ENCODE results near the gene B3GNT5. TPM values are rescaled to one million over a fixed set of nuclear protein-coding genes. Genes with fewer than 3 reads are reported as not detected.
A peak's percentile ranks its signal among the peaks of the same experiment; 100 is the strongest.
"Not testable (repeated sequence)": the region's sequence is repeated elsewhere in the genome, so short reads cannot be mapped to it uniquely, and the experiment has no call there.

B3GNT5 gene
- total RNA-seq, 2 donors from 2014 or later, result 12.4 to 56.4 TPM

- no peak for ATAC-seq
- peak overlapping the region; percentile 18 to 47 for H3K27ac Mint-ChIP-seq
These were observed 30.3 kb upstream of the B3GNT5 start for GRCh38 chr3:183222631-183223235.

GRCh38 chr3:183224180-183224970 lies 28.7 kb upstream of the B3GNT5 start:
- H3K9me3 Mint-ChIP-seq, result peaks cover 0 to 5% of the 10 kb centered on the region in 2 donors
- H3K36me3 Mint-ChIP-seq, result peaks cover 0 to 6% of the 10 kb centered on the region in 2 donors

More at GRCh38 chr3:183222631-183223235, 30.3 kb upstream of the B3GNT5 start:
- Mint-ChIP-seq H3K9me3 (peaks cover 0 to 5% of the 10 kb centered on the region in 2 donors), H3K36me3 (peaks cover 0 to 6% of the 10 kb centered on the region in 2 donors)
- no peak for DNase-seq (ENCODE audit: low spot score in 2 of 2)

GRCh38 chr3:183226333-183226890 lies 26.6 kb upstream of the B3GNT5 start:
- Mint-ChIP-seq H3K9me3 (peaks cover 0 to 5% of the 10 kb centered on the region in 2 donors), H3K27ac (peak overlapping the region in 1 of 2 donors; percentile 80), H3K36me3 (peaks cover 0 to 6% of the 10 kb centered on the region in 2 donors)
- DNase-seq (ENCODE audit: low spot score in 2 of 2) (no peak), ATAC-seq (no peak)

More at GRCh38 chr3:183224180-183224970, 28.7 kb upstream of the B3GNT5 start:
- peak overlapping the region; percentile 18 to 48 for H3K27ac Mint-ChIP-seq
- DNase-seq (ENCODE audit: low spot score in 2 of 2) (peak; percentile 42 to 68), ATAC-seq (peak; percentile 84 to 87)

- Mint-ChIP-seq H3K36me3 (peaks cover 0 to 6% of the 10 kb centered on the region in 2 donors), H3K27ac (peak overlapping the region in 1 of 2 donors; percentile 80), H3K9me3 (peaks cover 0 to 5% of the 10 kb centered on the region in 2 donors)
- peak in 1 of 2 donors; percentile 61 for DNase-seq (ENCODE audit: low spot score in 2 of 2)
- peak; percentile 68 to 71 for ATAC-seq
These were observed 25.5 kb upstream of the B3GNT5 start for GRCh38 chr3:183227586-183227985.

- DNase-seq (ENCODE audit: low spot score in 2 of 2), result no peak
- Mint-ChIP-seq H3K36me3 (peaks cover 0 to 6% of the 10 kb centered on the region in 2 donors), H3K27ac (no peak overlapping the region), H3K9me3 (peaks cover 0 to 5% of the 10 kb centered on the region in 2 donors)
- ATAC-seq, result no peak
These were observed 23.9 kb upstream of the B3GNT5 start for GRCh38 chr3:183229178-183229577.

GRCh38 chr3:183230251-183230650 lies 22.8 kb upstream of the B3GNT5 start:
- H3K27ac Mint-ChIP-seq; ATAC-seq; DNase-seq (ENCODE audit: low spot score in 2 of 2); H3K36me3 Mint-ChIP-seq; H3K9me3 Mint-ChIP-seq: not testable (repeated sequence)

- DNase-seq (ENCODE audit: low spot score in 2 of 2), result no peak
- ATAC-seq, result no peak
- no peak overlapping the region for H3K27ac Mint-ChIP-seq
- H3K9me3 Mint-ChIP-seq, result peaks cover 0 to 5% of the 10 kb centered on the region in 2 donors
- H3K36me3 Mint-ChIP-seq, result peaks cover 0 to 6% of the 10 kb centered on the region in 2 donors
These were observed 22.2 kb upstream of the B3GNT5 start for GRCh38 chr3:183230826-183231225.

GRCh38 chr3:183233966-183234365 lies 19.1 kb upstream of the B3GNT5 start:
- Mint-ChIP-seq H3K27ac (no peak overlapping the region), H3K9me3 (no peaks in the 10 kb centered on the region), H3K36me3 (no peaks in the 10 kb centered on the region)
- no peak for DNase-seq (ENCODE audit: low spot score in 2 of 2)
- no peak for ATAC-seq

- Mint-ChIP-seq H3K27ac (no peak overlapping the region), H3K36me3 (peaks cover 12 to 38% of the 10 kb centered on the region in 2 donors), H3K9me3 (peaks cover 9 to 30% of the 10 kb centered on the region in 2 donors)
- ATAC-seq (no peak), DNase-seq (ENCODE audit: low spot score in 2 of 2) (no peak)
These were observed 14.0 kb upstream of the B3GNT5 start for GRCh38 chr3:183239046-183239445.

GRCh38 chr3:183242431-183242830 lies 10.6 kb upstream of the B3GNT5 start:
- Mint-ChIP-seq H3K36me3 (peaks cover 12 to 44% of the 10 kb centered on the region in 2 donors), H3K9me3 (peaks cover 9 to 30% of the 10 kb centered on the region in 2 donors), H3K27ac (no peak overlapping the region)
- ATAC-seq (no peak), DNase-seq (ENCODE audit: low spot score in 2 of 2) (no peak)

- DNase-seq (ENCODE audit: low spot score in 2 of 2) (no peak), ATAC-seq (no peak)
- Mint-ChIP-seq H3K36me3 (peaks cover 12 to 44% of the 10 kb centered on the region in 2 donors), H3K9me3 (peaks cover 9 to 30% of the 10 kb centered on the region in 2 donors), H3K27ac (no peak overlapping the region)
These were observed 8.8 kb upstream of the B3GNT5 start for GRCh38 chr3:183244219-183244618.

- H3K36me3 Mint-ChIP-seq, result peaks cover 12 to 38% of the 10 kb centered on the region in 2 donors
- DNase-seq (ENCODE audit: low spot score in 2 of 2) (no peak), ATAC-seq (no peak)
- H3K27ac Mint-ChIP-seq, result no peak overlapping the region
- H3K9me3 Mint-ChIP-seq, result peaks cover 9 to 25% of the 10 kb centered on the region in 2 donors
These were observed 8.0 kb upstream of the B3GNT5 start for GRCh38 chr3:183244981-183245476.

GRCh38 chr3:183247011-183247589 lies 6.0 kb upstream of the B3GNT5 start:
- DNase-seq (ENCODE audit: low spot score in 2 of 2), result no peak
- no peak overlapping the region for H3K27ac Mint-ChIP-seq
- H3K36me3 Mint-ChIP-seq, result peaks cover 4 to 23% of the 10 kb centered on the region in 2 donors
- peaks cover 0 to 11% of the 10 kb centered on the region in 2 donors for H3K9me3 Mint-ChIP-seq
- no peak for ATAC-seq

- Mint-ChIP-seq H3K36me3 (peaks cover 0 to 5% of the 10 kb centered on the region in 2 donors), H3K27ac (no peak overlapping the region), H3K9me3 (no peaks in the 10 kb centered on the region)
- ATAC-seq, result no peak
- no peak for DNase-seq (ENCODE audit: low spot score in 2 of 2)
These were observed 3.9 kb upstream of the B3GNT5 start for GRCh38 chr3:183249006-183249718.

GRCh38 chr3:183252118-183252782 lies 803 bp upstream of the B3GNT5 start:
- Mint-ChIP-seq H3K9me3 (no peaks in the 10 kb centered on the region), H3K27ac (peak overlapping the region in 1 of 2 donors; percentile 91), H3K36me3 (peaks cover 9 to 17% of the 10 kb centered on the region in 2 donors)
- no peak for ATAC-seq
- DNase-seq (ENCODE audit: low spot score in 2 of 2), result no peak

All from activated naive CD4-positive, alpha-beta T cell treated with anti-CD3 and anti-CD28 coated beads, Interleukin-2, amount 50 U/mL, for 72 hours (primary cell).